GM18502 (cell line): Measurements from ENCODE around the gene FCGR3B.
"Not testable (repeated sequence)": the region's sequence is repeated elsewhere in the genome, so short reads cannot be mapped to it uniquely, and the experiment has no call there.

Experiments
- ATAC-seq: cut with Tn5 transposase; IDR thresholded peaks from one replicate; pipeline ENCODE4 v1.9.1; 2021; ENCODE audit warnings: mild to moderate bottlenecking; ENCODE audit not compliant: unreplicated experiment, poor library complexity

The FCGR3B gene

GRCh38 chr1:161631076-161631475, at the start of gene FCGR3B:
FCGR3B (minus strand) TSS chr1:161631176; CDS start chr1:161631094, 82 bp downstream.
- ATAC-seq = no peak

GRCh38 chr1:161678500-161678899, 47.5 kb upstream of the FCGR3B start:
- no peak for ATAC-seq

GRCh38 chr1:161676958-161677689, 46.1 kb upstream of the FCGR3B start:
- ATAC-seq = no peak

GRCh38 chr1:161676441-161676840, 45.5 kb upstream of the FCGR3B start:
- ATAC-seq = no peak

- ATAC-seq = not testable (repeated sequence)
These were observed 43.9 kb upstream of the FCGR3B start for GRCh38 chr1:161674908-161675307.

GRCh38 chr1:161674447-161674846, 43.5 kb upstream of the FCGR3B start:
- ATAC-seq = not testable (repeated sequence)

- not testable (repeated sequence) for ATAC-seq
These were observed 42.5 kb upstream of the FCGR3B start for GRCh38 chr1:161673437-161673836.

- ATAC-seq = not testable (repeated sequence)
These were observed 40.4 kb upstream of the FCGR3B start for GRCh38 chr1:161671045-161672020.

GRCh38 chr1:161664689-161665088, 33.7 kb upstream of the FCGR3B start:
- not testable (repeated sequence) for ATAC-seq

- ATAC-seq = peak; percentile 6
These were observed 32.6 kb upstream of the FCGR3B start for GRCh38 chr1:161663569-161663968.

GRCh38 chr1:161662684-161663339, 31.8 kb upstream of the FCGR3B start, which contains the start of gene FCGR2B:
FCGR2B (plus strand) TSS chr1:161663143; CDS start chr1:161663242, 99 bp downstream.
- peak; percentile 66 for ATAC-seq

GRCh38 chr1:161661660-161662311, 30.8 kb upstream of the FCGR3B start:
- ATAC-seq = peak; percentile 35

GRCh38 chr1:161658524-161658923, 27.5 kb upstream of the FCGR3B start:
- not testable (repeated sequence) for ATAC-seq

- ATAC-seq = not testable (repeated sequence)
These were observed 23.0 kb upstream of the FCGR3B start for GRCh38 chr1:161653971-161654370.

- ATAC-seq = not testable (repeated sequence)
These were observed 22.6 kb upstream of the FCGR3B start for GRCh38 chr1:161653541-161653940.

GRCh38 chr1:161647507-161648360, 16.8 kb upstream of the FCGR3B start:
- not testable (repeated sequence) for ATAC-seq

GRCh38 chr1:161644855-161645254, 13.9 kb upstream of the FCGR3B start:
- ATAC-seq = not testable (repeated sequence)

- ATAC-seq = not testable (repeated sequence)
These were observed 12.7 kb upstream of the FCGR3B start for GRCh38 chr1:161643481-161644208.
